GF-D8 (cell line): ENCODE data around the gene SERINC5.
"Not testable (repeated sequence)": the region's sequence is repeated elsewhere in the genome, so short reads cannot be mapped to it uniquely, and the experiment has no call there.

ENCODE experiments used
- DNase-seq: peaks from one replicate; lab custom pipeline; 2025; lab: John Stamatoyannopoulos, UW

SERINC5 gene

GRCh38 chr5:80255811-80256712 lies at the start of gene SERINC5:
Gene SERINC5, minus strand, starts transcription at chr5:80256048. Its CDS starts 126 bp downstream, at chr5:80255922.
- peak; percentile 21 for DNase-seq

DNA sequence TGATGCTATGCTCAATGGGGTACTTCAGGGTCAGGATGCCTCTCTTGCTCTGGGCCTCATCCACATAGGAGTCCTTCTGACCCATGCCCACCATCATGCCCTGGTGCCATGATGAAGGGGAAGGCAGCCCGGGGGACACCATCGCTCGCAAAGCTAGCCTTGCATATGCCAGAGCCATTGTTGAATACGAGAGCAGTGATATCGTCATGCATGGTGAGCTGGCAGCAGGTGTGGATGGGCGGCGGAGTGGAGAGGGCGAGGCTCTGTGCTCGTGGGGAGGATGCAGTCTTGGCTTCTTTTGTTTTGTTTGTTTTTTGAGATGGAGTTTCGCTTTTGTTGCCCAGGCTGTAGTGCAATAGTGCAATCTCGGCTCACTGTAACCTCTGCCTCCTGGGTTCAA lies 46.8 kb upstream of the SERINC5 start:
- DNase-seq: no peak

DNA sequence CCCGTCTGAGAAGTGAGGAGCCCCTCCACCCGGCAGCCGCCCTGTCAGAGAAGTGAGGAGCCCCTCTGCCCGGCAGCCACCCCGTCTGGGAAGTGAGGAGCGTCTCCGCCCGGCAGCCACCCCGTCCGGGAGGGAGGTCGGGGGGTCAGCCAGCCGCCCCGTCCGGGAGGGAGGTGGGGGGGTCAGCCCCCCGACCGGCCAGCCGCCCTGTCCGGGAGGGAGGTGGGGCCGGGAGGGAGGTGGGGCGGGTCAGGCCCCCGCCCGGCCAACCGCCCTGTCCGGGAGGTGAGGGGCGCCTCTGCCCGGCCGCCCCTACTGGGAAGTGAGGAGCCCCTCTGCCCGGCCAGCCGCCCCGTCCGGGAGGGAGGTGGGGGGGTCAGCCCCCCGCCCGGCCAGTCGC lies 45.5 kb upstream of the SERINC5 start:
- not testable (repeated sequence) for DNase-seq

DNA sequence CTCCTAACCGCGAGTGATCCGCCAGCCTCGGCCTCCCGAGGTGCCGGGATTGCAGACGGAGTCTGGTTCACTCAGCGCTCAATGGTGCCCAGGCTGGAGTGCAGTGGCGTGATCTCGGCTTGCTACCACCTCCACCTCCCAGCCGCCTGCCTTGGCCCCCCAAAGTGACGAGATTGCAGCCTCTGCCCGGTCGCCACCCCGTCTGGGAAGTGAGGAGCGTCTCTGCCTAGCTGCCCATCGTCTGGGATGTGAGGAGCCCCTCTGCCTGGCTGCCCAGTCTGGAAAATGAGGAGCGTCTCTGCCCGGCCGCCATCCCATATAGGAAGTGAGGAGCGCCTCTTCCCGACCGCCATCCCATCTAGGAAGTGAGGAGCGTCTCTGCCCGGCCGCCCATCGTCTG lies 44.9 kb upstream of the SERINC5 start:
- not testable (repeated sequence) for DNase-seq

- DNase-seq: no peak
Observed at GRCh38 chr5:80300125-80300524, 44.3 kb upstream of the SERINC5 start.

GRCh38 chr5:80299601-80300000 lies 43.8 kb upstream of the SERINC5 start:
- DNase-seq: no peak

DNA sequence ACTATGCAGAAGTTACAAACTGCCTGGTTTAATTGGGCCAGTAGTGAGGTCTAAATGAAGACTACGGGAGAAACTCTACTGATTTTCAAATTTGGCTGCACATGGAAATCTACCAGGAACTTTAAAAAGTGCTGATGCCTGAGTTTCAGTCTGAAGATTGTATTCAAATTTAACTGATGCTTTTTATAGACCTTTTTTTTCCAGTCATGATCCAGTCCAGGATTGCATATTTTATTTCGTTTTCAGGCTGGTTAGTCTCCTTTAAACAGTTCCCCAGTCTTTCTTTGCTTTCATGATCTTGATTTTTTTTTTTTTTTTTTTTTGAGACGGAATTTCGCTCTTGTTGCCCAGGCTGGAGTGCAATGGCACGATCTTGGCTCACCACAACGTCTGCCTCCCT lies 40.3 kb upstream of the SERINC5 start:
- DNase-seq: no peak

GRCh38 chr5:80291761-80292160 lies 35.9 kb upstream of the SERINC5 start:
- DNase-seq: no peak

DNA sequence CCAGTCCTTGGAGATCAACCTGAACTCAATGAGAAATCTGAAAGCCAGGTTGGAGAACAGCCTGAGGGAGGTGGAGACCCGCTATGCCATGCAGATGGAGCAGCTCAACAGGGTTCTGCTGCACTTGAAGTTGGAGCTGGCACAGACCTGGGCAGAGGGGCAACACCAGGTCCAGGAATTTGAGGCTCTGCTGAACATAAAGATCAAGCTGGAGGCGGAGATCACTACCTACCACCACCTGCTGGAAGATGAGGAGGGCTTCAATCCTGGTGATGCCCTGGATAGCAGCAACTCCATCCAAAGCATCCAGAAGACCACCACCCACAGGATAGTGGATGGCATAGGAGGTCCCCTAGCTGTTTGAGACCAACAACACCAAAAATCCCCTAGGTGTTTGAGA lies 33.5 kb upstream of the SERINC5 start:
- DNase-seq: no peak

DNA sequence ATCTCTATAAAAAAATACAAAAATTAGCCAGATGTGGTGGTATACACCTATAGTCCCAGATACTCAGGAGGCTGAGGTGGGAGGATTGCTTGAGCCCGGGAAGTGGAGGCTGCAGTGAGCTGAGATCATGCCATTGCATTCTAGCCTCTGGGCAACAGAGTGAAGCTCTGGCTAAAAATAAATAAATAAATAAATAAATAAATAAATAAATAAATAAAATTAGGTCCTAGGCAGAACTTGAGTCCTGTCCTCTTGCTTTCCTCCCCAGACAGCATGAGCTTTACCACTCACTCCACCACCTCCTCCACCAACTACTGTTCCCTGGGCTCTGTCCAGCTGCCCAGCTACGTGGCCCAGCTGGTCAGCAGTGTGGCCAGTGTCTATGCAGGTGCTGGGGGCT lies 32.3 kb upstream of the SERINC5 start:
- no peak for DNase-seq

DNA sequence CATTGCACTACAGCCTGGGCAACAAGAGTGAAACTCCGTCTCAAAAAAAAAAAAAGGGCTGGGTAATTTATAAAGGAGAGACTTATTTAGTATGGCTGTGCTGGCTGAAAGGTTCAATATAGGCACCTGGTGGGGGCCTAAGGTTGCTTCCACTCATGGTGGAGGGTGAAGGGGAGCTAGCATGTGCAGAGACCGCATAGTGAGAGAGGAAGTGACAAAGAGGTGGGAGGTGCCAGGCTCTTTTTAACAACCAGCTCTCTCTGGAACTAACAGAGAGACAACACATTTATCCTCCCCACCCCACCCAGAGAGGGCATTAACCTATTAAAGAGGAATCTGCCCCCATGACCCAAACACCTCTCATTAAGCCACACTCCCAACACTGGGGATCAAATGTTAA lies 28.9 kb upstream of the SERINC5 start:
- no peak for DNase-seq

DNA sequence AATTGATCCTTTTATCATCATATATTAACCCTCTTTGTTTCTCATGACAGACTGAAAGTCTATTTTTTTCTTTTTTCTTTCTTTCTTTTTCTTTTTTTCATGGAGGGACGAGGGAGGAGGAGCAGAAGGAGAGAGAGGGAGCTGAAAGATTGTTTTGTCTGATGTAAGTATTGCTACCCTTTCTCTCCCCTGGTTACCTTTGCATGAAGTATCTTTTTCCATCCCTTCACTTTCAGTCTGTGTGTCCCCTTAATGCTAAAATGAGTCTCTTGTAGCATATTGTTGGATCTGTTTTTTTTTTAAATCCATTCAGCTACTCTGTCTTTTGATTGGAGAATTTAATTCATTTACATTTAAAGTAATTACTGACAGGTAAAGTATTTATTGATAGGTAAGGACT lies 27.5 kb upstream of the SERINC5 start:
- no peak for DNase-seq

- DNase-seq: no peak
Observed at GRCh38 chr5:80282054-80282453, 26.2 kb upstream of the SERINC5 start.

DNA sequence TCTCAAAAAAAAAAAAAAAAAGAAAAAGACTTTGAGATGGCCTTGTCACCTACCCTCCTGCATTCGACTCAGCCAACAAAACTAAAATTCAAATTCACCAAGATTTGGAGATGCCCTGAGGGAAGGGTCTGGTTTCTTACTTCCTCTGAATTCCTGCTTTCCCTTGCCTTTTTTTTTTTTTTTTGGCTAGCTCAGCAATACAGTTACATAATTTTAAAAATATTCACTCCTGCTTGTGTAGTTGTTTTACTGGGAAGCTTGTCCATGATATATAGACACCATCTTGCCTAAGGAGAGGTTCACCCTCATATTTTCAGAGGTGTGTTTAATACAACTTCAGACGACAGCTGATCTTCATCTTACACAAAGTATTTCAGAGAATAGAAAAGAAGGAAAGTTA lies 21.3 kb upstream of the SERINC5 start:
- no peak for DNase-seq

DNA sequence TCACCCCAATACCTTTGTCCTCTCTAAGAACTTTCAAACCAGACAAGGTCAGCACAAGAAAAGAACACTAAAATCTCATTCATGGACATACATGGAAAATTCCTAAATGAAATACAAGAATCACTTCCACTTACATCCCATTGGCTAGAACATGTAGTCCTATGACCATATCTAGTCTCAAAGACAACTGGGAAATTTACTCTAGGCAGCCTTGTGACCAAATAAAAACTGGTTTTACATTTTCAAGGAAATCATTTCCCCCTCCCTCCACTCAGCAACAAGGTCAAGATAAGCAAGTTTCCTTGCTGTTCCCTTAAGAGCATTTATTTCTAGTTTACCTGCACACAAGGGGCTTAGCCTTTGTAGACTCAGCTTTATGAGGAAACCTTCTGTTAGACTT lies 20.3 kb upstream of the SERINC5 start:
- no peak for DNase-seq

DNA sequence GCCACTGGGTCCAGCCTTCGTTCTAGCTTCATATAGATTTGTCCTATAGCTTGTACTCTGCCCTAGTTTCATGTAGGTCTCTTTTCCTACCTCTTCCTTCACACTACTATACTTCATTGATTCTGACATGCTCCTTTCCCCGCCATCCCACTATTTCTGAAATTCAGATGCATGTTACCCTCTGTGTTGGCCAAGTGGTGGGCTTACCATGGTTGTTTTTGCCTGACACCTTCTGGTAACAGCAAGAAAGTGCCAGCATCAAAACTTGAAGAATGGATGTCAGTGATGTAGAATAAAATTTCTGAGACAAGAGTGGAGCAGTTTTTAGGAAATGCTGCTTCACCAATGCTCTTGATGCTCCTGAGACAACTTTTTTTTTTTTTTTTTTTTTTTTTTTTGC lies 19.5 kb upstream of the SERINC5 start:
- DNase-seq: no peak

- not testable (repeated sequence) for DNase-seq
Observed at GRCh38 chr5:80270543-80270942, 14.7 kb upstream of the SERINC5 start.

- DNase-seq: no peak
Observed at GRCh38 chr5:80269991-80270438, 14.2 kb upstream of the SERINC5 start.

- no peak for DNase-seq
Observed at GRCh38 chr5:80268916-80269315, 13.1 kb upstream of the SERINC5 start.

DNA sequence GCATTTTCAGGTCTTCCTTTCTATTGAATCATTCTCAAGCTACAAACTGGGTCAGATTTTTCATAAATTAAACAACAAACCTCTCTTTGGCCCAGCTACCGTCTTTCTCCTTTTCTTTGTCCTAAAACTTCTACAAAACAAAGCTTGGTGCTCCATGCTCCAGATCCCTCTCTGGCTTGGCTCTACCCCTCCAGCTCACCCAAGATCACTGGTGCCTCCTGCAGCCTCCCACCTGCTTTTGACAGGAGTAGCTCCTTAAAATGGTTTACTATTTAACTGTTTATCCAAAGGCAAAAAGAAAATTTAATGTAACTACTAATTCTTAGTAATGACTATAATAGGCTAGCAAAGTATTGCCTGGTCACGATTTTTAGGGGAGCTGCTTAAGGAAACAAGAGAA lies 10.7 kb upstream of the SERINC5 start:
- no peak for DNase-seq

DNA sequence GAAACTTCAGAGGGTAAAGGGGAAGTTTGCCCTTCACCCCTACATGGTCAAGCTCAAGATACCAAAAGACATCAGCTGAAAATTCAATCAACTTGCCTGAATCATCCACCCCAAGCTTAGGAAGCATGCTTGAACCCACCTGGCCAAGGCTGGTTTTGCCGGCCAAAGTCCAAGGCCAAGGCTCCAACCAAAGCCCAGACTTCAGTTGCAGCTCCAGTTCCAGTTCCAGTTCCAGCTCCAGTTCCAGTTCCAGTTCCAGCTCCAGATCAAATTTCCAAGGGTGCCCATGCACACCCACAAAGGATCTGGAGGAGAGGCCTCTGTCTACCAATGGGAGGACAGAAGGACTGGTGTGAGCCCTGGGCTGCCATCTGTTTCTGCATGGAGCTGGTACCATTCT lies 4.6 kb upstream of the SERINC5 start:
- no peak for DNase-seq

- no peak for DNase-seq
Observed at GRCh38 chr5:80259511-80260203, 3.8 kb upstream of the SERINC5 start.

GRCh38 chr5:80255431-80255810 lies 427 bp downstream of the SERINC5 start:
- DNase-seq: no peak
